Tibial artery (tissue), 4 donors: Measurements from ENCODE around the gene MGAT5.

ENCODE experiments used
- DNase-seq, 2 donors: peaks; one replicate each; pipeline ENCODE4 v3.0.0-alpha.2; 2019
- H3K27ac ChIP-seq, 2 donors: fragments of 200-600 bp; sonication (generic) in 1 of 2; 1 replicate in 1 of 2; 2 replicates in 1 of 2; pipeline ENCODE4 v1.5.1; 2018 to 2019; ENCODE audit warnings: mild to moderate bottlenecking in 1 of 2
- H3K27me3 ChIP-seq, 2 donors: fragments of 200-600 bp; sonication (generic) in 1 of 2; one replicate each; pipeline versions ENCODE4 v1.5.1 to v1.6.0; 2016 to 2019
- H3K36me3 ChIP-seq, 3 donors: fragments of 200-600 bp; sonication (generic) in 2 of 3; one replicate each; pipeline ENCODE4 v1.5.1; 2016 to 2019; ENCODE audit warnings: mild to moderate bottlenecking in 2 of 3
- H3K4me1 ChIP-seq, 4 donors: fragments of 200-600 bp; sonication (generic) in 2 of 4; 1 replicate in 3 of 4; 2 replicates in 1 of 4; pipeline ENCODE4 v1.5.1; 2016 to 2019
- H3K4me3 ChIP-seq, 2 donors: fragments of 200-600 bp; sonication (generic) in 1 of 2; 1 replicate in 1 of 2; 2 replicates in 1 of 2; pipeline ENCODE4 v1.5.1; 2018 to 2019; ENCODE audit warnings: mild to moderate bottlenecking in 2 of 2
- H3K9me3 ChIP-seq, 3 donors: fragments of 200-600 bp; sonication (generic) in 1 of 3; one replicate each; pipeline ENCODE4 v1.5.1; 2016 to 2019
- CTCF ChIP-seq, 2 experiments: fragments of 200-600 bp in 1 of 2; fragments of 450-650 bp in 1 of 2; IDR thresholded peaks; one replicate each; pipeline ENCODE4 v1.5.1; 2017 to 2019; ENCODE audit warnings: antibody characterized with exemption in 2 of 2, mild to moderate bottlenecking in 1 of 2, moderate library complexity in 1 of 2
- intact Hi-C: fragments of 100-400 bp; cut with DNase I; formaldehyde crosslinking; loops from one replicate; pipeline ENCODE4 v1.15.0; 2023; ENCODE audit warnings: low total_unique reads

The MGAT5 gene

DNA sequence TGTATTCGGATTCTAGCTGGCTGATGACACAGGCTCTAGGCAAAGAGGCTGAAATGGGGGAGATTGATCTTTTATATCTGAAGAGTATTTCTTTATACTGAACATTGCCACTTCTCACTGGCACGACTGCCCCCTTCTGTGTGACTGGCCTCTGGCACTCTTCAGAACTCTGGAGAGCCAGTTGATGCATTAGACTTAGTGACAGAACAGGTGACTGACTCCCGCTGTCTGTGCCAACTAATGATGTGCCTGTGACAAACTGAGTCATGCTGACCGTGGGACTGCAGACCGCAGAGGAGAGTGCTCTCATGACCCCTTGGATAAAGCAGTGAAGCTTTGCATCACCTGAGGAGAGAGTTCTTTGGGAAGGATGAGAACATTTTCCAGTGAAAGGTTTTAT, 14.4 kb downstream of the MGAT5 start:
- TF ChIP-seq CTCF (IDR thresholded peaks at IDR 0.05), result no peak
- H3K9me3 ChIP-seq, result no peaks in the 10 kb centered on the region
- intact Hi-C loops, result no loop called here
- no peak for DNase-seq
- no peak overlapping the region for H3K4me3 ChIP-seq
- H3K27me3 ChIP-seq, result no peaks in the 10 kb centered on the region
- peaks cover 0 to 8% (median 0%) of the 10 kb centered on the region in 4 donors for H3K4me1 ChIP-seq
- no peak overlapping the region for H3K27ac ChIP-seq
- peaks cover 0 to 11% (median 0%) of the 10 kb centered on the region in 3 donors for H3K36me3 ChIP-seq

- intact Hi-C loops, result no loop called here
- peaks cover 0 to 8% (median 0%) of the 10 kb centered on the region in 4 donors for H3K4me1 ChIP-seq
- no peak overlapping the region for H3K4me3 ChIP-seq
- no peak for DNase-seq
- H3K36me3 ChIP-seq, result peaks cover 0 to 11% (median 0%) of the 10 kb centered on the region in 3 donors
- H3K27me3 ChIP-seq, result no peaks in the 10 kb centered on the region
- H3K9me3 ChIP-seq, result no peaks in the 10 kb centered on the region
- H3K27ac ChIP-seq, result no peak overlapping the region
- TF ChIP-seq CTCF (IDR thresholded peaks at IDR 0.05), result no peak
These were observed 15.4 kb downstream of the MGAT5 start for GRCh38 chr2:134269230-134269629.

DNA sequence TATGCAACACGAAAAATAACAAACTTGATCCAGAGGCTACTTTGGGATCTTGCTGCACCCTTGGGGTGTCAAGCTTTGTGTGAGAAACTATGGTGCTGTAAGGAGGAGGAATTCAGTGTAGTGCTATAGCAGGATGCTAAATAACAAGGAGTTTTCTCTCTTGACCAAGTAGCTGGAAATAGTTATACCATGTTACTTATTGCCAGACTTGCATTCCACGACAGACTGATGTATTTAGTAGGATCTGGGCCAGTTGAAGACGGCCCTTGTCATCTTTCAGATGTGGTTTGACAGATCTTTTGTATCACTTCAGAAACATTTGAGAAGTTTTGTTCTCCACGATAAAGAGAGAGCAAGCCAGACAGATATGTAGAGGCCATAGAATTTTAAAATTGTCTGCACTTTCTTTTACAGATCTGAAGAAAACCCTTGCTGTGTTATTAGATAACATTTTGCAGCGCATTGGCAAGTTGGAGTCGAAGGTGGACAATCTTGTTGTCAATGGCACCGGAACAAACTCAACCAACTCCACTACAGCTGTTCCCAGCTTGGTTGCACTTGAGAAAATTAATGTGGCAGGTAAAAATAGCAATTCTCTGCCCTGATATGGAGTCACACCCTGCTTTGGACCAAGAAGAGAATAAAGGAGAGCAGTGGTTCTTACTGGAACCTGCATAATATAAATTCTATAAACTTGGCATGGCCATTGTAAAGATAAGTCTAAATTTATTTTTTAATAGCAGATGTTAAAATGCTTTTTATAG, 16.3 kb downstream of the MGAT5 start:
- Histone ChIP-seq H3K4me1 (peaks cover 0 to 8% (median 0%) of the 10 kb centered on the region in 4 donors), H3K36me3 (peaks cover 0 to 11% (median 0%) of the 10 kb centered on the region in 3 donors), H3K9me3 (no peaks in the 10 kb centered on the region), H3K27ac (no peak overlapping the region), H3K27me3 (no peaks in the 10 kb centered on the region), H3K4me3 (no peak overlapping the region)
- no peak for DNase-seq
- no peak for TF ChIP-seq CTCF (IDR thresholded peaks at IDR 0.05)
- intact Hi-C loops, result no loop called here

GRCh38 chr2:134271758-134272157, 17.9 kb downstream of the MGAT5 start:
- no peaks in the 10 kb centered on the region for H3K9me3 ChIP-seq
- H3K4me3 ChIP-seq, result no peak overlapping the region
- H3K36me3 ChIP-seq, result peaks cover 0 to 11% (median 0%) of the 10 kb centered on the region in 3 donors
- intact Hi-C loops, result no loop called here
- no peak for TF ChIP-seq CTCF (IDR thresholded peaks at IDR 0.05)
- no peaks in the 10 kb centered on the region for H3K27me3 ChIP-seq
- H3K27ac ChIP-seq, result no peak overlapping the region
- H3K4me1 ChIP-seq, result peaks cover 0 to 8% (median 0%) of the 10 kb centered on the region in 4 donors
- no peak for DNase-seq

DNA sequence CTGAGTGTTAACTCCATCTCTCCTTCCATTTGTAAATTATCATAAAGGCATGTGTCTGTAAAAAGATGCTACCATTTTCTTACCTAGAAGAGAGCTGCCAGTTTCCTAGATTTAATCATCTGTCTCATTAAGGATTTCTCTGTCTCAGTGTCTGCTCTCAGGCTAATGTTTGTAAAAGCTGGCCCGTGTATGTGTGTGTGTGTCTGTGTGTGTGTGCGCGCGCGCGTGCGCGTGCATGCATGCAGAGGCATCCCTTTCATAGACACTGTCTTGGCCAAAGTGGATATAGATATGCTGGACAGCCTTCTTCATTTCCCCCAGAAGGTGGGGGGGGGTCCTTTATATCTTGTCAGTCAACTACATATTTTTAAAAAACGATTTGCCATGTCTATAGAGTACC, 18.9 kb downstream of the MGAT5 start:
- intact Hi-C loops, result no loop called here
- DNase-seq, result no peak
- no peak overlapping the region for H3K4me3 ChIP-seq
- no peak overlapping the region for H3K27ac ChIP-seq
- TF ChIP-seq CTCF (IDR thresholded peaks at IDR 0.05), result no peak
- peaks cover 0 to 8% (median 0%) of the 10 kb centered on the region in 4 donors for H3K4me1 ChIP-seq
- H3K27me3 ChIP-seq, result no peaks in the 10 kb centered on the region
- H3K36me3 ChIP-seq, result peaks cover 0 to 11% (median 0%) of the 10 kb centered on the region in 3 donors
- H3K9me3 ChIP-seq, result no peaks in the 10 kb centered on the region
